Esophagus muscularis mucosa (tissue), 4 donors: Measurements from ENCODE around the gene PIR.

Experiments used
- CTCF ChIP-seq, 3 experiments: fragments of 200-600 bp in 2 of 3; fragments of 450-650 bp in 1 of 3; sonication (generic) in 2 of 3; IDR thresholded peaks; one replicate each; pipeline ENCODE4 v1.5.1; 2017 to 2019; ENCODE audit warnings: antibody characterized with exemption in 3 of 3, mild to moderate bottlenecking in 2 of 3, moderate library complexity in 1 of 3
- EP300 ChIP-seq: sonication (generic); formaldehyde crosslinking; IDR thresholded peaks from one replicate; pipeline ENCODE4 v1.6.1; 2017; ENCODE audit warnings: antibody characterized with exemption
- POLR2A ChIP-seq: fragments of 450-650 bp; IDR thresholded peaks from one replicate; pipeline ENCODE4 v1.6.1; 2017; ENCODE audit warnings: antibody characterized with exemption, moderate library complexity, mild to moderate bottlenecking, low read depth
- POLR2AphosphoS5 ChIP-seq, 2 donors: sonication (generic); formaldehyde crosslinking; IDR thresholded peaks; one replicate each; pipeline ENCODE4 v1.6.1; 2017; ENCODE audit warnings: antibody characterized with exemption in 2 of 2

GRCh38 chrX:15500497-15500966, 7.4 kb upstream of the PIR start, which contains the start of gene BMX:
- TF ChIP-seq CTCF (IDR thresholded peaks at IDR 0.05) (no peak), POLR2A (no peak), POLR2AphosphoS5 (IDR thresholded peaks at IDR 0.05) (no peak), EP300 (no peak)
